Panc1 (cell line): ENCODE data around the gene JPH4. TPM values are rescaled to one million over a fixed set of nuclear protein-coding genes. Genes with fewer than 3 reads are reported as not detected.

Experiments
- ATAC-seq: fragments of 200-7000 bp; cut with Tn5 transposase; 2 replicates; pipeline ENCODE4 v1.9.1; 2020; ENCODE audit warnings: mild to moderate bottlenecking, moderate library complexity
- BruUV-seq: library from RNA; stranded (reverse); fragments of 400-500 nt; replicated peaks from 2 replicates; lab custom pipeline; 2021; lab: Mats Ljungman, UMichigan
- CTCF ChIA-PET: fragments of 300-600 bp; sonication (Branson Sonifier 250); formaldehyde crosslinking; loops from one replicate; lab custom pipeline; 2022; ENCODE audit warnings: antibody characterized with exemption; lab: Charles Lee
- POLR2A ChIA-PET: fragments of 300-600 bp; sonication (Branson Sonifier 250); formaldehyde crosslinking; loops from one replicate; lab custom pipeline; 2022; ENCODE audit warnings: antibody characterized with exemption; lab: Charles Lee
- DNase-seq: peaks from one replicate; pipeline ENCODE4 v3.0.0-alpha.2; 2010; ENCODE audit warnings: low read depth, low spot score
- H3K27ac ChIP-seq: 2 replicates; pipeline ENCODE4 v1.5.1; 2011; ENCODE audit warnings: mild to moderate bottlenecking, low read length, inconsistent platforms
- H3K27me3 ChIP-seq: fragments of 200-500 bp; sonication (Bioruptor generic); 2 replicates; pipeline ENCODE4 v1.6.0; 2014; ENCODE audit warnings: low read length, inconsistent platforms; ENCODE audit not compliant: control insufficient read depth, insufficient read depth
- H3K36me3 ChIP-seq: fragments of 200-500 bp; sonication (Bioruptor generic); 2 replicates; pipeline ENCODE4 v1.5.1; 2014; ENCODE audit warnings: inconsistent platforms, mild to moderate bottlenecking, low read length, moderate library complexity; ENCODE audit not compliant: control insufficient read depth, insufficient read depth
- H3K4me1 ChIP-seq: 2 replicates; pipeline ENCODE4 v1.5.1; 2011; ENCODE audit warnings: inconsistent platforms, mild to moderate bottlenecking, low read length, moderate library complexity; ENCODE audit not compliant: control insufficient read depth, insufficient read depth
- H3K4me3 ChIP-seq, 2 experiments: 2 replicates each; pipeline ENCODE4 v1.5.1; 2011 to 2012; ENCODE audit warnings: low read depth in 2 of 2, low read length in 2 of 2, mild to moderate bottlenecking in 2 of 2, inconsistent platforms in 1 of 2, moderate library complexity in 1 of 2
- H3K9me3 ChIP-seq: fragments of 200-500 bp; sonication (Bioruptor generic); 2 replicates; pipeline ENCODE4 v1.5.1; 2014; ENCODE audit warnings: low read depth, mild to moderate bottlenecking, inconsistent platforms, low read length, moderate library complexity; ENCODE audit not compliant: control insufficient read depth, insufficient read depth
- POLR2AphosphoS5 ChIP-seq: IDR thresholded peaks from 2 replicates; pipeline ENCODE4 v1.6.1; 2012; ENCODE audit warnings: mild to moderate bottlenecking, low read depth, low read length, moderate library complexity
- SIN3A ChIP-seq: IDR thresholded peaks from 2 replicates; pipeline ENCODE4 v1.6.1; 2012; ENCODE audit warnings: low read depth, mild to moderate bottlenecking, low read length, moderate library complexity, borderline replicate concordance; ENCODE audit not compliant: insufficient read depth
- TCF7L2 ChIP-seq: IDR thresholded peaks from 2 replicates; pipeline ENCODE4 v1.6.1; 2011; ENCODE audit warnings: mild to moderate bottlenecking, low read depth, low read length, inconsistent platforms
- in situ Hi-C: cut with HindIII; loops from 2 replicates; pipeline ENCODE4 v1.10.0; 2016; ENCODE audit warnings: low sequenced_read_pairs, low pct_unique_long_range_greater_than_20kb
- intact Hi-C: fragments of 100-400 bp; cut with micrococcal nuclease; formaldehyde crosslinking; loops from one replicate; pipeline ENCODE4 v1.10.0; 2022; ENCODE audit not compliant: unreplicated experiment
- total RNA-seq: library from RNA; stranded (reverse); gene quantifications from one replicate; pipeline ENCODE4 v1.2.1, GENCODE V29; 2021; ENCODE audit not compliant: unreplicated experiment
- TF ChIP-seq, protein P1 (sequence below): fragments of 450-650 bp; IDR thresholded peaks from 2 replicates; pipeline ENCODE4 v1.5.1; 2017; ENCODE audit warnings: mild to moderate bottlenecking
- TF ChIP-seq, protein P2 (sequence below), 2 experiments: IDR thresholded peaks; 2 replicates each; pipeline ENCODE4 v1.6.1; 2011 to 2012; ENCODE audit warnings: low read depth in 2 of 2, control low read depth in 1 of 2, low read length in 1 of 2, mild to moderate bottlenecking in 1 of 2, moderate library complexity in 1 of 2; ENCODE audit not compliant: insufficient read depth in 1 of 2

JPH4 gene
- total RNA-seq, 1 experiment from 2014 or later: 0.05 TPM

DNA sequence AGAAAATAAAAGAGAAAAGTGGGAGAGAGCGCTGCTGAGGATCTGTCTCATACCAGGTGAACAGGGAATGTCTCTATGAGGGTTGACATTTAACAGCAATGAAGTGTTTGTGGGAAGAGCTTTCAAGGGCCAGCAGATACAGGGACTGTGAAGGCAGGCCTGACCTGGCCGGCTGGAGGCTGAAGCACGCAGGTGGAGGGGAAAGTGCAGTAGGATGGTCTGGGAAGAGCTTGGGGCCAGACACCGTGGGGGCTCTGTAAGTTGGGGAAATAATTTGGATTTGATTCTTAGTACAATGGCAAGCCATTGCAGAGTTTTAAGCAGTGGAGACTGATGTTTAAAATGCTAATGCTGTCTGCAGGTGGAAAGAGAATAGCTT is 33.8 kb upstream of the JPH4 start:
- Histone ChIP-seq H3K4me3 (no peak overlapping the region), H3K36me3 (no peaks in the 10 kb centered on the region), H3K27me3 (peaks cover 3% of the 10 kb centered on the region), H3K27ac (no peak overlapping the region), H3K4me1 (no peaks in the 10 kb centered on the region), H3K9me3 (no peaks in the 10 kb centered on the region)
- in situ Hi-C loops (no loop called here), intact Hi-C loops (no loop called here)
- ChIA-PET POLR2A (no interaction called here), CTCF (no interaction called here)
- ATAC-seq (no peak), DNase-seq (no peak)
- no TSS peak for BruUV-seq
- TF ChIP-seq POLR2AphosphoS5 (no peak), SIN3A (no peak), TCF7L2 (no peak)
- TF ChIP-seq, protein P1, sequence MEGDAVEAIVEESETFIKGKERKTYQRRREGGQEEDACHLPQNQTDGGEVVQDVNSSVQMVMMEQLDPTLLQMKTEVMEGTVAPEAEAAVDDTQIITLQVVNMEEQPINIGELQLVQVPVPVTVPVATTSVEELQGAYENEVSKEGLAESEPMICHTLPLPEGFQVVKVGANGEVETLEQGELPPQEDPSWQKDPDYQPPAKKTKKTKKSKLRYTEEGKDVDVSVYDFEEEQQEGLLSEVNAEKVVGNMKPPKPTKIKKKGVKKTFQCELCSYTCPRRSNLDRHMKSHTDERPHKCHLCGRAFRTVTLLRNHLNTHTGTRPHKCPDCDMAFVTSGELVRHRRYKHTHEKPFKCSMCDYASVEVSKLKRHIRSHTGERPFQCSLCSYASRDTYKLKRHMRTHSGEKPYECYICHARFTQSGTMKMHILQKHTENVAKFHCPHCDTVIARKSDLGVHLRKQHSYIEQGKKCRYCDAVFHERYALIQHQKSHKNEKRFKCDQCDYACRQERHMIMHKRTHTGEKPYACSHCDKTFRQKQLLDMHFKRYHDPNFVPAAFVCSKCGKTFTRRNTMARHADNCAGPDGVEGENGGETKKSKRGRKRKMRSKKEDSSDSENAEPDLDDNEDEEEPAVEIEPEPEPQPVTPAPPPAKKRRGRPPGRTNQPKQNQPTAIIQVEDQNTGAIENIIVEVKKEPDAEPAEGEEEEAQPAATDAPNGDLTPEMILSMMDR: no peak
- TF ChIP-seq, protein P2, sequence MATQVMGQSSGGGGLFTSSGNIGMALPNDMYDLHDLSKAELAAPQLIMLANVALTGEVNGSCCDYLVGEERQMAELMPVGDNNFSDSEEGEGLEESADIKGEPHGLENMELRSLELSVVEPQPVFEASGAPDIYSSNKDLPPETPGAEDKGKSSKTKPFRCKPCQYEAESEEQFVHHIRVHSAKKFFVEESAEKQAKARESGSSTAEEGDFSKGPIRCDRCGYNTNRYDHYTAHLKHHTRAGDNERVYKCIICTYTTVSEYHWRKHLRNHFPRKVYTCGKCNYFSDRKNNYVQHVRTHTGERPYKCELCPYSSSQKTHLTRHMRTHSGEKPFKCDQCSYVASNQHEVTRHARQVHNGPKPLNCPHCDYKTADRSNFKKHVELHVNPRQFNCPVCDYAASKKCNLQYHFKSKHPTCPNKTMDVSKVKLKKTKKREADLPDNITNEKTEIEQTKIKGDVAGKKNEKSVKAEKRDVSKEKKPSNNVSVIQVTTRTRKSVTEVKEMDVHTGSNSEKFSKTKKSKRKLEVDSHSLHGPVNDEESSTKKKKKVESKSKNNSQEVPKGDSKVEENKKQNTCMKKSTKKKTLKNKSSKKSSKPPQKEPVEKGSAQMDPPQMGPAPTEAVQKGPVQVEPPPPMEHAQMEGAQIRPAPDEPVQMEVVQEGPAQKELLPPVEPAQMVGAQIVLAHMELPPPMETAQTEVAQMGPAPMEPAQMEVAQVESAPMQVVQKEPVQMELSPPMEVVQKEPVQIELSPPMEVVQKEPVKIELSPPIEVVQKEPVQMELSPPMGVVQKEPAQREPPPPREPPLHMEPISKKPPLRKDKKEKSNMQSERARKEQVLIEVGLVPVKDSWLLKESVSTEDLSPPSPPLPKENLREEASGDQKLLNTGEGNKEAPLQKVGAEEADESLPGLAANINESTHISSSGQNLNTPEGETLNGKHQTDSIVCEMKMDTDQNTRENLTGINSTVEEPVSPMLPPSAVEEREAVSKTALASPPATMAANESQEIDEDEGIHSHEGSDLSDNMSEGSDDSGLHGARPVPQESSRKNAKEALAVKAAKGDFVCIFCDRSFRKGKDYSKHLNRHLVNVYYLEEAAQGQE (IDR thresholded peaks at IDR 0.05; ENCODE audit: insufficient read depth in 1 of 2, low read depth in 2 of 2, low read length in 1 of 2): no peak

DNA sequence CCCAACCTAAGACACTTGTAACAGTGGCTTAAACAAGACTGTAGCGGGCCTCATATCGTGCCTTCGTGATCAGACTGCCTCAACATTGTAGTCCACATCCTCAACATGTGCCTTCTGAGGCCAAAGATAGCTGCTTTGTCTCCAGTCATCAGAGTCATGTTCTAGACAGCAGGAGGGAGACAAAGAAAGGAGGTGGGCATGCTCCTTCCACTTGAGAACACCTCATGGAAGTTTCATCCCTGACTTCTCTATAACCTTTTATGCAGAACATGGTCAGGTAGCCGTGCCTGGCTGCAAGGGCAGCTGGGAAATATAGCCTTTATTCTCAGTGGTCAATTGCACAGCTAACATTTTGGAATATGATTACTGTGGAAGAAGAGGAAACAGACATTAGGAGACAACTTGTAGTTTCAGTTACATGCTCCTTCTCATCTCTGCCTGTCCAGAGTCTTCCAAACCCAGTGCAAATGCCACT is 32.3 kb upstream of the JPH4 start:
- Histone ChIP-seq H3K27me3 (peaks cover 6% of the 10 kb centered on the region), H3K9me3 (no peaks in the 10 kb centered on the region), H3K4me1 (no peaks in the 10 kb centered on the region), H3K27ac (no peak overlapping the region), H3K36me3 (no peaks in the 10 kb centered on the region), H3K4me3 (no peak overlapping the region)
- intact Hi-C loops (no loop called here), in situ Hi-C loops (no loop called here)
- ChIA-PET CTCF (interaction anchor here (0.6 kb wide), 1 partner anchor 105 kb away, joined by 4 read pairs; no protein-coding TSS in a partner anchor), POLR2A (no interaction called here)
- BruUV-seq: no TSS peak
- ATAC-seq (no peak), DNase-seq (no peak)
- TF ChIP-seq, protein P1: no peak
- TF ChIP-seq POLR2AphosphoS5: no peak
- no peak for TF ChIP-seq SIN3A
- TF ChIP-seq TCF7L2: no peak
- TF ChIP-seq, protein P2 (IDR thresholded peaks at IDR 0.05; ENCODE audit: insufficient read depth in 1 of 2, low read depth in 2 of 2, low read length in 1 of 2): no peak
